HG02642 (cell line): ENCODE measurements around the gene SLC26A5.
"Not testable (repeated sequence)": the region's sequence is repeated elsewhere in the genome, so short reads cannot be mapped to it uniquely, and the experiment has no call there.

Experiments
- ATAC-seq: cut with Tn5 transposase; IDR thresholded peaks from one replicate; pipeline ENCODE4 v1.9.1; 2021; ENCODE audit warnings: mild to moderate bottlenecking; ENCODE audit not compliant: unreplicated experiment, poor library complexity

The SLC26A5 gene

GRCh38 chr7:103446049-103446520 lies at the start of gene SLC26A5:
Gene SLC26A5 (minus strand): TSS chr7:103446207. CDS start chr7:103421514, 24,693 bp downstream.
- ATAC-seq = peak; percentile 59

GRCh38 chr7:103487419-103487818 lies 41.4 kb upstream of the SLC26A5 start:
- ATAC-seq = no peak

- ATAC-seq = not testable (repeated sequence)
These were observed 40.9 kb upstream of the SLC26A5 start for GRCh38 chr7:103486873-103487272.

GRCh38 chr7:103480771-103481170 lies 34.8 kb upstream of the SLC26A5 start:
- no peak for ATAC-seq

GRCh38 chr7:103474956-103475355 lies 28.9 kb upstream of the SLC26A5 start:
- ATAC-seq = no peak

- no peak for ATAC-seq
These were observed 23.3 kb upstream of the SLC26A5 start for GRCh38 chr7:103469095-103469948.

GRCh38 chr7:103466814-103467213 lies 20.8 kb upstream of the SLC26A5 start:
- no peak for ATAC-seq

GRCh38 chr7:103462358-103462757 lies 16.4 kb upstream of the SLC26A5 start:
- no peak for ATAC-seq

GRCh38 chr7:103447073-103447960 lies 1.3 kb upstream of the SLC26A5 start:
- peak; percentile 74 for ATAC-seq

- peak; percentile 39 for ATAC-seq
These were observed 569 bp downstream of the SLC26A5 start for GRCh38 chr7:103445228-103446048.

- ATAC-seq = no peak
These were observed 6.3 kb downstream of the SLC26A5 start for GRCh38 chr7:103439661-103440060.

GRCh38 chr7:103437623-103438022 lies 8.4 kb downstream of the SLC26A5 start:
- ATAC-seq = no peak

- no peak for ATAC-seq
These were observed 13.3 kb downstream of the SLC26A5 start for GRCh38 chr7:103432712-103433111.

GRCh38 chr7:103425177-103425576 lies 20.8 kb downstream of the SLC26A5 start:
- ATAC-seq = no peak

- ATAC-seq = no peak
These were observed 22.4 kb downstream of the SLC26A5 start for GRCh38 chr7:103423467-103424179.

GRCh38 chr7:103420857-103421384 lies 25.1 kb downstream of the SLC26A5 start:
- no peak for ATAC-seq

- no peak for ATAC-seq
These were observed 27.8 kb downstream of the SLC26A5 start for GRCh38 chr7:103418241-103418640.

- ATAC-seq = no peak
These were observed 32.6 kb downstream of the SLC26A5 start for GRCh38 chr7:103413407-103413806.

GRCh38 chr7:103412151-103412550 lies 33.9 kb downstream of the SLC26A5 start:
- ATAC-seq = no peak
